ENCODE measurements around the gene APC2.

The APC2 gene

GRCh38 chr19:1505012-1505411 is 55.1 kb downstream of the APC2 start:
- in situ Hi-C loops (cut with MboI; ENCODE audit: low sequenced_read_pairs, unreplicated experiment): no loop called here
- TF ChIP-seq CTCF (IDR thresholded peaks at IDR 0.05; ENCODE audit: borderline replicate concordance, control extremely low read depth, extremely low read depth, insufficient read depth, missing control alignments): no peak

GRCh38 chr19:1505991-1506881 is 56.3 kb downstream of the APC2 start:
- in situ Hi-C loops (cut with MboI; ENCODE audit: low sequenced_read_pairs, unreplicated experiment): no loop called here
- TF ChIP-seq CTCF (IDR thresholded peaks at IDR 0.05; ENCODE audit: borderline replicate concordance, control extremely low read depth, extremely low read depth, insufficient read depth, missing control alignments): no peak
- no peak for DNase-seq (ENCODE audit: low spot score)

More at GRCh38 chr19:1505012-1505411, 55.1 kb downstream of the APC2 start:
- DNase-seq (ENCODE audit: low spot score): no peak

GRCh38 chr19:1507192-1507660 is 57.3 kb downstream of the APC2 start:
- DNase-seq (ENCODE audit: low spot score): no peak
- no peak for TF ChIP-seq CTCF (IDR thresholded peaks at IDR 0.05; ENCODE audit: borderline replicate concordance, control extremely low read depth, extremely low read depth, insufficient read depth, missing control alignments)
- in situ Hi-C loops (cut with MboI; ENCODE audit: low sequenced_read_pairs, unreplicated experiment): no loop called here

- in situ Hi-C loops (cut with MboI; ENCODE audit: low sequenced_read_pairs, unreplicated experiment): no loop called here
- DNase-seq (ENCODE audit: low spot score): peak; percentile 97
- no peak for TF ChIP-seq CTCF (IDR thresholded peaks at IDR 0.05; ENCODE audit: borderline replicate concordance, control extremely low read depth, extremely low read depth, insufficient read depth, missing control alignments)
Observed at GRCh38 chr19:1507763-1508506, 58.0 kb downstream of the APC2 start.

GRCh38 chr19:1508507-1508856 is 58.6 kb downstream of the APC2 start:
- in situ Hi-C loops (cut with MboI; ENCODE audit: low sequenced_read_pairs, unreplicated experiment): no loop called here
- no peak for TF ChIP-seq CTCF (IDR thresholded peaks at IDR 0.05; ENCODE audit: borderline replicate concordance, control extremely low read depth, extremely low read depth, insufficient read depth, missing control alignments)
- DNase-seq (ENCODE audit: low spot score): no peak

GRCh38 chr19:1509602-1510441 is 59.9 kb downstream of the APC2 start:
- no peak for DNase-seq (ENCODE audit: low spot score)
- in situ Hi-C loops (cut with MboI; ENCODE audit: low sequenced_read_pairs, unreplicated experiment): no loop called here
- TF ChIP-seq CTCF (IDR thresholded peaks at IDR 0.05; ENCODE audit: borderline replicate concordance, control extremely low read depth, extremely low read depth, insufficient read depth, missing control alignments): no peak

All from GM13976 (cell line).